PC-9 (cell line): ENCODE results near the gene FREM2. TPM values are rescaled to one million over a fixed set of nuclear protein-coding genes. Genes with fewer than 3 reads are reported as not detected.

Source experiments
- BruUV-seq: library from RNA; stranded (reverse); fragments of 400-500 nt; replicated peaks from 2 replicates; lab custom pipeline; 2021; lab: Mats Ljungman, UMichigan
- CTCF ChIA-PET: fragments of 300-600 bp; sonication (Branson Sonifier 250); formaldehyde crosslinking; loops from one replicate; lab custom pipeline; 2022; ENCODE audit warnings: antibody characterized with exemption; lab: Charles Lee
- POLR2A ChIA-PET: fragments of 300-600 bp; sonication (Branson Sonifier 250); formaldehyde crosslinking; loops from one replicate; lab custom pipeline; 2022; ENCODE audit warnings: antibody characterized with exemption; ENCODE audit not compliant: unreplicated experiment; lab: Charles Lee
- DNase-seq, 2 experiments: peaks; one replicate each; pipeline versions ENCODE4 v3.0.0 to v3.0.0-alpha.2; 2015 to 2022; ENCODE audit warnings: mixed read lengths in 1 of 2
- H2AFZ ChIP-seq: fragments of 200-600 bp; sonication (generic); 2 replicates; pipeline ENCODE4 v1.8.1; 2017; ENCODE audit warnings: antibody characterized with exemption
- H3F3A ChIP-seq: fragments of 200-600 bp; sonication (generic); 2 replicates; pipeline ENCODE4 v1.8.1; 2017; ENCODE audit warnings: antibody characterized with exemption, mild to moderate bottlenecking, low read depth; ENCODE audit not compliant: insufficient read depth
- H3K27ac ChIP-seq: fragments of 200-600 bp; sonication (generic); 2 replicates; pipeline ENCODE4 v1.6.1; 2016; ENCODE audit warnings: mixed run types
- H3K27me3 ChIP-seq: fragments of 200-600 bp; sonication (generic); 2 replicates; pipeline ENCODE4 v1.6.1; 2016; ENCODE audit warnings: low read depth, mixed run types; ENCODE audit not compliant: insufficient read depth
- H3K36me3 ChIP-seq: fragments of 200-600 bp; sonication (generic); 2 replicates; pipeline ENCODE4 v1.6.1; 2016; ENCODE audit warnings: low read depth, mixed run types
- H3K4me1 ChIP-seq: fragments of 200-600 bp; sonication (generic); replicated peaks from 2 replicates; pipeline ENCODE4 v1.6.1; 2016; ENCODE audit warnings: mixed run types; ENCODE audit not compliant: insufficient read depth
- H3K4me2 ChIP-seq: fragments of 200-600 bp; sonication (generic); 2 replicates; pipeline ENCODE4 v1.6.1; 2017; ENCODE audit warnings: mixed run types
- H3K4me3 ChIP-seq: fragments of 200-600 bp; sonication (generic); 2 replicates; pipeline ENCODE4 v1.6.1; 2016; ENCODE audit warnings: mixed run types
- H3K79me2 ChIP-seq: fragments of 200-600 bp; sonication (generic); 2 replicates; pipeline ENCODE4 v1.6.1; 2017; ENCODE audit warnings: low read depth, mixed run types
- H3K9me2 ChIP-seq: fragments of 200-600 bp; sonication (generic); 2 replicates; pipeline ENCODE4 v1.8.1; 2017; ENCODE audit warnings: mild to moderate bottlenecking; ENCODE audit not compliant: insufficient read depth
- H3K9me3 ChIP-seq: fragments of 200-600 bp; sonication (generic); 2 replicates; pipeline ENCODE4 v1.8.1; 2016; ENCODE audit warnings: low read depth; ENCODE audit not compliant: insufficient read depth
- H4K20me1 ChIP-seq: fragments of 200-600 bp; sonication (generic); 2 replicates; pipeline ENCODE4 v1.8.1; 2017; ENCODE audit not compliant: insufficient read depth
- CTCF ChIP-seq: fragments of 200-600 bp; sonication (generic); conservative IDR thresholded peaks from 2 replicates; pipeline ENCODE4 v1.6.1; 2017; ENCODE audit warnings: mixed run types, antibody characterized with exemption, mild to moderate bottlenecking, moderate library complexity
- EZH2 ChIP-seq: fragments of 200-600 bp; sonication (generic); IDR thresholded peaks from 2 replicates; pipeline ENCODE4 v1.8.0; 2017; ENCODE audit warnings: antibody characterized with exemption, low read depth
- intact Hi-C: fragments of 100-400 bp; cut with micrococcal nuclease; formaldehyde crosslinking; loops from one replicate; pipeline ENCODE4 v1.10.0; 2022; ENCODE audit not compliant: unreplicated experiment
- total RNA-seq: library from RNA; stranded (reverse); gene quantifications from 2 replicates; pipeline ENCODE4 v1.2.3, GENCODE V29; 2021

FREM2 gene
- total RNA-seq, 1 experiment from 2014 or later, result 0.65 TPM

GRCh38 chr13:38879786-38880185 lies 192.9 kb downstream of the FREM2 start:
- H3K9me3 ChIP-seq, result no peaks in the 10 kb centered on the region
- H3K4me2 ChIP-seq, result no peak overlapping the region
- H3K4me3 ChIP-seq, result no peak overlapping the region
- H3K27ac ChIP-seq, result no peak overlapping the region
- H3K9me2 ChIP-seq, result no peaks in the 10 kb centered on the region
- intact Hi-C loops, result loop anchor here (10.0 kb wide), 2 partner anchors 195 to 295 kb away; partner anchors contain the start of gene FREM2
- TF ChIP-seq EZH2 (no peak), CTCF (no peak)
- H3F3A ChIP-seq, result no peaks in the 10 kb centered on the region
- ChIA-PET POLR2A (no interaction called here), CTCF (no interaction called here)
- H4K20me1 ChIP-seq, result no peaks in the 10 kb centered on the region; the same call in 1 of the 2 replicates
- no peaks in the 10 kb centered on the region for H3K27me3 ChIP-seq
- DNase-seq, result no peak
- BruUV-seq, result no TSS peak
- H3K79me2 ChIP-seq, result no peaks in the 10 kb centered on the region
- H3K36me3 ChIP-seq, result no peaks in the 10 kb centered on the region
- no peaks in the 10 kb centered on the region for H3K4me1 ChIP-seq
- no peak overlapping the region for H2AFZ ChIP-seq

DNA sequence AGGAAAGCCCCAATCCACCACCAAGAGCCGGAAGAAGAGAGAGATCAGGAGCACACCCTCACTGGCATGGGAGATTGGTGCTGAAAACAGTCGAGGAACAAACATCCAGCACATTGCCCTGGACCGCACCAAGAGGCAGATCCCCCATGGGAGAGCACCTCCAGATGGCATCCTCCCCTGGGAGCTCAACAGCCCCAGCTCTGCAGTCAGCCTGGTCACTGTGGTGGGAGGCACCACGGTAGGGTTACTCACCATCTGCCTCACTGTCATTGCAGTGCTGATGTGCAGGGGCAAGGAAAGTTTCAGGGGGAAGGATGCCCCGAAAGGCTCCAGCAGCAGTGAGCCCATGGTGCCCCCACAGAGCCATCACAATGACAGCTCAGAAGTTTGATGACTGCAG lies 193.5 kb downstream of the FREM2 start:
- Histone ChIP-seq H2AFZ (no peak overlapping the region), H3K36me3 (no peaks in the 10 kb centered on the region), H3K9me2 (no peaks in the 10 kb centered on the region), H3K4me3 (no peak overlapping the region), H3K79me2 (no peaks in the 10 kb centered on the region), H3K27me3 (no peaks in the 10 kb centered on the region), H3F3A (no peaks in the 10 kb centered on the region), H3K27ac (no peak overlapping the region), H3K9me3 (no peaks in the 10 kb centered on the region), H3K4me2 (no peak overlapping the region), H3K4me1 (no peaks in the 10 kb centered on the region), H4K20me1 (no peaks in the 10 kb centered on the region)
- no peak for DNase-seq
- intact Hi-C loops, result no loop called here
- POLR2A ChIA-PET, result no interaction called here
- no TSS peak for BruUV-seq
- CTCF ChIA-PET, result no interaction called here
- TF ChIP-seq EZH2 (no peak), CTCF (no peak)

DNA sequence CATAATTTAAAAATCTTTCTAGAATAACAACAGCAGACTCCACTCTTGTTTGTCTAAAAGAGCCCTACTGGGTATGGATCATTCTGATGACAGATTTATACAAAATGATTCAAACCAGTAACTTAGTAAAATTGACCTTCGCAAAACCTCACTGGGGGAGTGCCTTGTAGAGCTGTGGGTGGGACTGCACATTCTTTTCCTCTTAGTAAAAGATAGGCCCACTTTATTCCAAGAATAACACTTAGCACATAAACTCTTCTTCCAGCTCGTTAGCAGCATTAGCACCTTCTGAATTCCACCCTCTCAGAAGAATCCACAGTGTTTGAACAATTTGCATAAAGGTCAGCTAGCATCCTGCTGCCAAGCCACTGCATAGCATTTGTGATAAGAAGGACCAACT lies 196.9 kb downstream of the FREM2 start:
- intact Hi-C loops, result no loop called here
- no peak for DNase-seq
- Histone ChIP-seq H3K4me2 (no peak overlapping the region), H4K20me1 (no peaks in the 10 kb centered on the region), H3K36me3 (no peaks in the 10 kb centered on the region), H3F3A (no peaks in the 10 kb centered on the region), H3K27me3 (no peaks in the 10 kb centered on the region), H3K9me3 (no peaks in the 10 kb centered on the region), H3K4me3 (no peak overlapping the region), H3K27ac (no peak overlapping the region), H3K79me2 (no peaks in the 10 kb centered on the region), H3K9me2 (no peaks in the 10 kb centered on the region), H3K4me1 (no peaks in the 10 kb centered on the region), H2AFZ (no peak overlapping the region)
- ChIA-PET CTCF (no interaction called here), POLR2A (no interaction called here)
- TF ChIP-seq EZH2 (no peak), CTCF (no peak)
- no TSS peak for BruUV-seq
